PFSK-1 (cell line): ENCODE data around the gene SLC38A8.

ENCODE experiments used
- FOXP2 ChIP-seq: optimal IDR thresholded peaks from 2 replicates; pipeline ENCODE3; 2011; ENCODE audit warnings: borderline replicate concordance, control low read depth, inconsistent platforms; ENCODE audit not compliant: insufficient read depth; ENCODE audit errors: extremely low read length, extremely low read depth
- POLR2AphosphoS5 ChIP-seq: IDR thresholded peaks from 2 replicates; pipeline ENCODE4 v1.6.1; 2012; ENCODE audit warnings: low read depth, mild to moderate bottlenecking, control low read depth, low read length, moderate library complexity
- REST ChIP-seq, 2 experiments: IDR thresholded peaks; 2 replicates each; pipeline versions ENCODE4 v1.6.1 to v1.8.0; 2011 to 2012; ENCODE audit warnings: low read depth in 2 of 2, low read length in 2 of 2, control low read depth in 1 of 2, inconsistent platforms in 1 of 2, mild to moderate bottlenecking in 1 of 2, moderate library complexity in 1 of 2; ENCODE audit not compliant: insufficient read depth in 1 of 2
- SIN3A ChIP-seq: IDR thresholded peaks from 2 replicates; pipeline ENCODE4 v1.6.1; 2012; ENCODE audit warnings: mild to moderate bottlenecking, low read length, moderate library complexity, borderline replicate concordance; ENCODE audit not compliant: insufficient read depth
- TAF1 ChIP-seq: IDR thresholded peaks from 2 replicates; pipeline ENCODE4 v1.6.1; 2012; ENCODE audit warnings: low read length, control low read depth, borderline replicate concordance; ENCODE audit not compliant: insufficient read depth

Gene SLC38A8

GRCh38 chr16:83979441-83979840 is 63.2 kb downstream of the SLC38A8 start:
- TF ChIP-seq SIN3A (no peak), FOXP2 (no peak), REST (IDR thresholded peaks at IDR 0.05; ENCODE audit: insufficient read depth in 1 of 2, low read depth in 2 of 2, low read length in 2 of 2) (no peak), POLR2AphosphoS5 (no peak), TAF1 (no peak)

DNA sequence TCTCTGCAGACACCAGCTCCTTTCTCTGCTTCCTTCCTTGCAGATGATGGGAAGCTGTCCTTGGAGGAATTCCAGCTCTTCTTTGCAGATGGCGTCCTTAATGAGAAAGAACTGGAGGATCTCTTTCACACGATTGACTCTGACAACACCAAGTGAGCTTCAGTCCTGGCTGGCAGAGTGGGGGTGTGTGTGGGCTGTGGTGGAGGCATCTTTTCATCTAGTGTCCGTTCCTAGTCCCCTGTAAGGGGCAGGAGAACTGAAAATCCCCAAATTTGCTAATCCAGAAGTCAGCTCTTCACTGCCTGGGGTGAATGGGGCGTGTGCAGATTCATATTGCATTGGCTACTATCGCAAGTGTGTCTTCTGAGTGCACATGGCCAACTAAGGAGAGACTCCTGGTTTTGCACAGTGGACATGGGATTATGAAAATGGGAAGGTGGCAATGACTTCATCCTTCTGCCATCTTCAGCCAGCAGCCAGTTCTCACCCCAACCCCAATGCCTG is 64.1 kb downstream of the SLC38A8 start:
- TF ChIP-seq FOXP2, result no peak
- no peak for TF ChIP-seq POLR2AphosphoS5
- no peak for TF ChIP-seq TAF1
- no peak for TF ChIP-seq REST (IDR thresholded peaks at IDR 0.05; ENCODE audit: insufficient read depth in 1 of 2, low read depth in 2 of 2, low read length in 2 of 2)
- TF ChIP-seq SIN3A, result no peak

DNA sequence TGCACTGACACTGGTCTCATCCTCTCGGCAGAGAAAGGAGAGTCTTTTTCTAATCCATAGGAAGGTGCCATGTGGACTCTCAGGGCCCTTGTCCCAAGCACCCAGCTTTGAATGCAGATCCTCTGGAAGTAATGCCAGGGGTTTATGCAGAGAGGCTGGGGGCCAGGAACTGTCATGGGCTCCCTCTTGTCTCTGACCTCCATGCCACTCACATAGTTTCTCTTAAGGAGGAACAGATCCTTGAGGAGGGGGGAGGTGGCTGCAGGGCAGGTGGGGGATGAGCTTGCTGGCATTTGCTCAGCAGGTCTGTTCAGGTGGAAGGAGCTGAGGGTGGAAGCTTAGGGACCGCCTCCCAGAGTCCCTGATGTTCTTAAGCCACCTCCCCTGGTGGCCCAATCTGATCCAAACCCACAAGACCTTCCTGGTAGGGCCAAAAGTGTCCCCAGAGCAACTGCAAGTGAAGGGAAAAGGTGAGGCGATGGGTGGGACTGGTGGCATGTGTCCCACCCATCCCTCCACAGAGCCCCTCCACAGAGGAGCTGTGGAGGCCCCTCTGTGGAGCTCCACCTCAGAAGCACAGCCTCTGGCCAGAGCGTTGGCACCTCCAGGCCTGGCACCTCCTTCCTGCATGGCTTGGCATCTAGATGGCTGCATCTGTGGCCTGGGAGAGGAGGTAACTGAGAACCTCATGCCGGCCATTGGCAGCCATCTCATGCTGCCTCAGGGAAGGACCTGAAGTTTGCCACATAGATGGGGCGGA is 65.4 kb downstream of the SLC38A8 start:
- TF ChIP-seq POLR2AphosphoS5, result no peak
- no peak for TF ChIP-seq FOXP2
- no peak for TF ChIP-seq SIN3A
- TF ChIP-seq TAF1, result no peak
- no peak for TF ChIP-seq REST (IDR thresholded peaks at IDR 0.05; ENCODE audit: insufficient read depth in 1 of 2, low read depth in 2 of 2, low read length in 2 of 2)

GRCh38 chr16:83975590-83976260 is 66.9 kb downstream of the SLC38A8 start:
- TF ChIP-seq FOXP2 (no peak), POLR2AphosphoS5 (no peak), SIN3A (no peak), REST (IDR thresholded peaks at IDR 0.05; ENCODE audit: insufficient read depth in 1 of 2, low read depth in 2 of 2, low read length in 2 of 2) (no peak), TAF1 (no peak)
